NCI-H345 (cell line): ENCODE results near the gene ARID3C.

ENCODE experiments used
- DNase-seq: peaks from one replicate; lab custom pipeline; 2025; lab: John Stamatoyannopoulos, UW

ARID3C gene

GRCh38 chr9:34627716-34628655 is 880 bp downstream of the ARID3C start:
- DNase-seq = no peak

DNA sequence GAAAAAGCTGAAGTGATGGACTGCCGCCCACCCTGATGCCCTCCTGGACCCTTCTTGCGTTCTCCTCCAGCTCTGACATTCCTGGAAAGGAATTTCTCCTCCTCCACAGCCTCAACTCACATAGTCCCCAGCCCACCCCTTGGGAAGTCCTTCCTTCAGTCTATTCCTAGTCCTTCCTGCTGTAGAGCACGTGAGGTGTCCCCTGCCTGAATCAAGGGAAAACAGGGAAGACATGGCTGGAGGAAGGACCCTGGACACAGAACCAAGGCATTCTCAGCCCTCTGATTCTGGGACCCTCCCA is 3.7 kb downstream of the ARID3C start:
- no peak for DNase-seq

GRCh38 chr9:34624475-34625185 is 4.2 kb downstream of the ARID3C start:
- DNase-seq = no peak

DNA sequence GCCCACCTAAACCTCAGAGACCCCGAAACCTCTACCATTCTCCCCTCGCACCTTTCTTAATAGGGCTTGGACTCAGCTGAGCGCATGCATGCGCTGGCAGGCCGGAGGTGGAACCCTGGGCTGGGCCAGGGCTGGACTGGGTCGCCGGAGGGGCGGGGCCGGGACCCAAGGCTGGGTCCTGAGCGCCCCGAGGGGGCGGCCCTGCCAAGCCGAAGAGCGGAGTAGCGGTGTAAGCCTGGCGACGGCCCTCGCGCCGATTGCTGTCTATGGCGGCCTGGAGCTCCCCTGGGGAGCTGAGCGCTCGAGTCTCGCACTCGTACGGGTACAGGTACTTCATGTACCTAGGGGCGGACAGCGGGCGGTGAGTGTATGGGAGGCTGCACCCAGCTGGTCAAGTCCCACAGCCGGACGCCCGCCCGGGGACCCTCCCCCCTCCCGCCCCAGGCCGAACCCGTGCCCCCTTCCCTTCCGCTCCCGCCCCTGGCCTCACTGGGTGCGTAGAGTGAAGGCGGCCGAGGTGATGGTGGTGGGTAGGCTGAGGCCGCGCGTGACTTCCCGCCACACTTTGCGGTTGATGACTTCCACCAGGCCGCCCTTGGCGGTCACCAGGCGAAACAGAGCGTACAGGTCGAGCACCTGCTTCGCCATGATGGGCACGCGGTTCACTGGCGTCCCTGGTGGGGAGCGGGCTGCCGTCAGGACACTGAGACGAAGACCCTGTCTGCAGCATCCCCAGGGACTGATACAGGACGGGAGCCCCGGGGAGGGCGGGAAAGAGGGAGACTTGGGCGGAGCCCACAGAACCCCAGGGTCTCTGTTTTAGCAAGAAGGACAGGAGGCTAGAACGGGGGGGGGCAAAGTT is 5.3 kb downstream of the ARID3C start:
- no peak for DNase-seq

GRCh38 chr9:34620061-34620994 is 8.5 kb downstream of the ARID3C start, which contains the start of gene DCTN3:
Gene DCTN3, minus strand, starts transcription at chr9:34620495. Its CDS starts 31 bp downstream, at chr9:34620464.
- peak; percentile 98 for DNase-seq

DNA sequence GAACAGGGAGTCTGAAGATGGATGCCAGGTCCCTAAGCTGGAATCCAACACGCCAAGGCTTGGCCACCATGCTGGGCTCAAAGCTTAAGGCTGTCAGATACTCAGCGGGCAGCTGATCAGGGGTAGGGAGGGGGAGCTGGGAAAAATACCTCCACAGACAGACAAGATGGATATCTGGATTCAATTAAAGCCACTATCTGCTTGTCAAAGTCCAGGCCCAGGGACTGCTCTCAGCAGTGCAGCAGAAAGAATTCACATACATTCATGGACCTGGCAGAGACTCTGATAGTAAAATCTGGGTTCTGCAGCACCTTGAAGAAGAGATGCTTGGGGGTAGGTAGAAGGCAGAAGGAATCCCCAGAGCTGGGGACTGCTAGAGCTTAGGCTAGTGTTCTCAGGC is 13.7 kb downstream of the ARID3C start:
- no peak for DNase-seq

DNA sequence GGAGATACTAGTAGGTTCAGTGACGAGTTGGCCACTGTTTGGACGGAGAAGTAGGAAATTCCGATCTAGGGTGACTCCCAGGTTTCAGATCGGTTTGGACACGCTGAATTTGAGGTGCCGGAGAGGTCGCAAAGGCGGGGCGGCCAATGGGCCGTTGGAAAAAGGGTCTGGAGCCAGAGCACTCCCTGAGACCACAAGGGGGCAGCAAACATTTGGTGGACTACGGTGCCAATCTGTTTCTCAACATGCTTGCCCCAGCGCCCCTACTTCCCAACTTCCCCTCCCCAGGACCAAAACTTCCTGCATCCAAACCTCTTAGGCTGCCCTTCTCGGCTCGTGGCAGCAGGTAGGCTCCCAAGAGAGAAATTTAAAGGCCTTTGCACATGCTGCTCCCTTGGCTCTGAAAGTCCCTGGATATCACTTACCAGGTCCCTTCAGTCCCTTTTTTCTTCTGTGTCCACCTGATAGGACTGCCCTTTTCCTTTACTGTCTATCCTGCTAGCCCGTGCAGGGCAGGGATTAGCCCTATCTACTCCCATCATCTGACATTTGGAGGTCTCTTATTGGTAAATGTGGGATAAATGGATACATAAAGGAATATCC is 16.0 kb downstream of the ARID3C start:
- peak; percentile 82 for DNase-seq

DNA sequence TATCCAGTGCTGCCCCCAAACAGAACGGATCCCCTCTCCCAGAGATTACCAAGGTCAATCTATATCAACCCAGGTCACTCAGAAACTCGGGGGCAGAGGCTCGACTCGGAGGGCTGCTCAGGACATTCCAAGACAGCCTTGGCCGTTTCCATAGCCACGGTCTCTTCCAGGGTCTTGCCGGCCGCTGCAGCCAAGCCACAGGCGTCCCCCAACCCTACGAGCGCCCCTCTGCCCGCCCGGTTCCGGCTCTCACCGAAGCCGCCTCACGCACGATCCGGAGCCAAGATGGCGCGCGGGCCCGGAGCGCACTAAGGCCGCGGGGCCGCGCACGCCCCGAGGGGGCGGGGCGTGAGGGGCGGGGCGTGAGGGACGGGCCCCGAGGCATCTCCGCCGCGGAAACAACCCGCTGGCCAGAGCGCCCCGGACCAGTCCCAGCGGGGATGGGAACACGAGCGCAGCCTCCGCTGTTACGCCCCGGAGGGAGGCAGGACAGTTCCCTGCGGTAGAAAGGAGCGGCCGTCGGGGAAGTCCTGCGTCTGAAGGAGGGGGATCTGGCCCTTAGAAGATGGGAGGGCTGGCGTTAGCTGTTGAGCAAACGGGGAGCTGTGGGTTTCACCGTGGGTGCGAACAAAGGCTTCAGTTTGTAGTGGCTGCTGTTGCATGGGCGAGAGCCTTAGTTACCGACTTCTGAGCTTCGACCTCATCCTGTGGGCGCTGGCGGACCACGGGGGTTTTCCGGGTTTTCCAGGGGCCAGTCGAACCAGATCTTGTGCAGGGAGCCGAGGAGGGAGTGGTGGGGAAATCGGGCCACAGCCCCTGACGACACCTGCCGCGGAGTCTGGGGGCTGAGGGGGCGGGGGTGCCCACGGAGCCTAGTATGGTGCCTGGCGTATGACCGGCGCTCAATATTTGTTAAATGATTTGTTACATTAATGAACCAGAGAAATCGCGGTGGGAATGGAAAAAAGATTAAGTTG is 16.8 kb downstream of the ARID3C start, which contains the start of gene RPP25L:
RPP25L (minus strand) TSS at position 287 of the 977 bp plus-strand sequence. CDS start 801 bp downstream, outside the sequence.
- peak; percentile 88 for DNase-seq

GRCh38 chr9:34611251-34611810 is 17.5 kb downstream of the ARID3C start:
- no peak for DNase-seq

GRCh38 chr9:34610434-34611206 is 18.2 kb downstream of the ARID3C start:
- no peak for DNase-seq

- no peak for DNase-seq
Measured at GRCh38 chr9:34607331-34607730, 21.5 kb downstream of the ARID3C start.

DNA sequence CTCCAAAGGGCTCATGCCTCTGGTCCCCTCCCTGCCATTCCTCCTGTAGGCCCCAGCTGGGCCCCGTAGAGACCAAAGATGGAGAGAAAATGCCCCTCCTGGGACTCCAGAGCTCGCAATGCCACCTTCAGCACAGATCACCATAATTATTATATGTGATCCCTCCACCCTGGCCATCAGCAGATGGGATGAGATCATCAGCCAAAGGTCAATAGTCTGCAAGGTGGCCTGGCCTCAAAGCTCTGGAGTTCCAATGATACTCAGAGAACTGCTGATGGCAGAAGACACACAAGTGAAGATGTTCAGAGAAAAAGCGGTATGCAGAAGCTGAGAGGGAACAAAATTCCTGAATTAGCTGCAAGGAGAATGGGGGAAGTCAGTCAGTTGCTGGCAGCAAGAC is 22.0 kb downstream of the ARID3C start:
- DNase-seq = no peak

- no peak for DNase-seq
Measured at GRCh38 chr9:34606190-34606589, 22.7 kb downstream of the ARID3C start.

DNA sequence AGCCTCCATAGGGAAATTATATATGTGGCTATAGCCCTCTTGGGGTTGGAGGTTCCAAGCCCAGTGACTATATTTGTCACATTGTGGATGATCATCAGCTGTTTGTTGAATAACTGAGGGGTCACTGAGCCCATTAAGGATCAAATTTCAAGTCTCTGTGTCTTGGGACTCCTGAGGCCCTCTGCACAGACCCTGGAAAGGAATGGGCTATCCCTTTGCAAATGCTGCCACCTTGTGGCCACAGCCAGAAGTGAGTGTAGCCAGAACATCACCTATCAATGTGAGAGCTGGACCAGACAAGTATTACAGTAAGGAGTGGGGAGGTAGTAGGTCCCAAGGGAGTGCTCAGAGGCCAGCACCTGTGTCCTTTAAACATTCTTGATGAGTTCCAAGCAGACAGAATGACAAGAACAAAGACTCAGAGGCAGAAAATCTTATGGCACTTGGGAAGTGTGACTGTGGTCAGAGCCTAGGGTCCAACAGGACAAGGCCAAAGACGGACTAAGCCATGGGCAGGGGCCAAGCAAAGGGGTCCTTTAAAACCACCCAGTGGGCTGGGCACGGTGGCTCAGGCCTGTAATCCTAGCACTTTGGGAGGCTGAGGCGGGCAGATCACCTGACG is 25.1 kb downstream of the ARID3C start:
- DNase-seq = peak; percentile 72

DNA sequence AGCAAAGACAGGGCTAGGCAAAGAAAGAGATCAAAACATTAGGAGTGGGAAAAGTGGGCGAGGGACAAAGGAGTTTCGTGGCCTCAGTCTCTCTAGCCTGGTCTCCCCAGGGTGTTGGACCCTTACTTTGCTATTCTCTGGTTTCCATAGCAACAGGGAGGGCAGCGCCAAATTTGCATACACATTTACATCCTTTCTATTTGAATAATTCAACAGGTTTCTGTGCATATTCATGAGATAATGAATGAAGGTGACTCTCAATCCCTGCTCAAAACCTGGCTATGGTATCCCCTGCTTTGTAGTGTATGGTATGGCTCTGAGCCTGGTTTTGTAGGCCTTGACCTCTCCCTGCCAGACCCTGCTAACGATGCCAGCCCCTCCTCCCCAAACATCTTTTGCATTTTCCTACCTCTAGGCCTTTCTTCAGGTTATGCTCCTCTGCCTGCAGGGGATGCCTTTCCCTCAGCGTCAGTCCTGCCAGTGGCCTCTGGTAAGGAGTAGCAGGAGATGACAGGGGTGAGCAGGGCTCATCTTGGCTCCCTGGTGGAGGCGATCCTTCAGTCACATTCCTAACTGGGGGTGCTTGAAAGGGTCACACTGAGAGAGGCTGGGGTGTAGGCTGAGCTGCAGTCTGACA is 26.8 kb downstream of the ARID3C start:
- DNase-seq = no peak

DNA sequence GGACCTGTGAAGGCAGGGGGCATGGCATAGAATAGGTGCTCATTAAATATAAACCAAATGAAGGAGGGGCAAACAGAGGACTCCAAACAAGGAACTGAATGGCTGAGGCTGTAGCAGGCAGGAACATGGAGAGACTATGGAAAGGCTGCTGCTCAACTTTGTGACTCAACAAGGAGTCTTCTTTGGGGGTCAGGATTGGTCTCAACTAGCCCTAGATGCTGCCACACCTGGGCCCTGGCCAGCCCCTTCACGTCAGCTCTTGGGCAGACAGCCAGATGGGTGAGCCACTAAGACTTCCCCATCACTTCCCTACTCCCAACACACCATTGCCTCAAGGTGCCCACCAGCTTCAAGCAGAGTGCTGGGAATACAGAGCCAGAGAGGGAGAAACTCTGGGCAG is 28.0 kb downstream of the ARID3C start:
- no peak for DNase-seq

GRCh38 chr9:34599546-34599945 is 29.3 kb downstream of the ARID3C start:
- no peak for DNase-seq
